Neural crest cell (in vitro differentiated cells): ENCODE data around the gene BPI. TPM values are rescaled to one million over a fixed set of nuclear protein-coding genes. Genes with fewer than 3 reads are reported as not detected.

Experiments
- DNase-seq: peaks from one replicate; pipeline ENCODE4 v3.0.0; 2021; ENCODE audit warnings: low read depth, mixed read lengths, low spot score
- H3K27ac Mint-ChIP-seq: one replicate; pipeline ENCODE4 v1.8.0; 2021; ENCODE audit warnings: mild to moderate bottlenecking, mixed read lengths; ENCODE audit not compliant: unreplicated experiment
- H3K27me3 Mint-ChIP-seq: 2 replicates; pipeline ENCODE4 v1.8.0; 2021; ENCODE audit warnings: low read depth, mild to moderate bottlenecking, mixed read lengths
- H3K36me3 Mint-ChIP-seq: 2 replicates; pipeline ENCODE4 v1.8.0; 2021; ENCODE audit warnings: low read depth, mild to moderate bottlenecking, mixed read lengths
- H3K4me1 Mint-ChIP-seq: 2 replicates; pipeline ENCODE4 v1.8.0; 2021; ENCODE audit warnings: mixed read lengths
- H3K4me3 Mint-ChIP-seq: one replicate; pipeline ENCODE4 v1.8.0; 2021; ENCODE audit warnings: mild to moderate bottlenecking, mixed read lengths
- H3K9me3 Mint-ChIP-seq: 2 replicates; pipeline ENCODE4 v1.8.0; 2021; ENCODE audit warnings: mixed read lengths
- total RNA-seq: library from RNA; stranded (reverse); gene quantifications from 2 replicates; pipeline ENCODE4 v1.2.1, GENCODE V29; 2021
- TF ChIP-seq, protein P1 (sequence below): fragments of 200-600 bp; sonication (generic); conservative IDR thresholded peaks from 2 replicates; pipeline ENCODE4 v1.5.0; 2021; ENCODE audit warnings: antibody characterized with exemption, mild to moderate bottlenecking

BPI gene
- total RNA-seq, 1 donor from 2014 or later, result not detected

DNA sequence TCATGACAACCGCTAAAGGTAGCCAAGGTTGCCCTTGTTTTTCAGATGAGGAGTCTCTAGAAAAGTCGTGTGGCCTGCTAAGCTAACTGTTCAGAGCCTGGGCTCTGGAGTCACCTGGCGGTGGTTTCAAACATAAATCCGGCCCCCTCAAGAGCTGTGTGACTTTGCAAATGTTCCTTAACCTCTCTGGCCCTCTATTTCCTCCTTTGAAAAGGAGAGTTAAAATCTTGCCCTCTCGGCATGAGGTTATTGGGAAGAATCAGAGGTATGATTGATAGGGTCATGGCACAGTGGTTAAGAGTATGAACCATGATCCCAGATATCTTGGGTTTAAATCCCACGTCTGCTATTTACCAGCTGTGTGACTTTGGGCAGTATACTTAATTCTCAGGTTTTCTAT is 36.7 kb downstream of the BPI start:
- Mint-ChIP-seq H3K4me1 (peaks cover 29% of the 10 kb centered on the region), H3K9me3 (peaks cover 6% of the 10 kb centered on the region), H3K4me3 (no peak overlapping the region), H3K36me3 (no peaks in the 10 kb centered on the region), H3K27me3 (no peaks in the 10 kb centered on the region), H3K27ac (no peak overlapping the region)
- TF ChIP-seq, protein P1, sequence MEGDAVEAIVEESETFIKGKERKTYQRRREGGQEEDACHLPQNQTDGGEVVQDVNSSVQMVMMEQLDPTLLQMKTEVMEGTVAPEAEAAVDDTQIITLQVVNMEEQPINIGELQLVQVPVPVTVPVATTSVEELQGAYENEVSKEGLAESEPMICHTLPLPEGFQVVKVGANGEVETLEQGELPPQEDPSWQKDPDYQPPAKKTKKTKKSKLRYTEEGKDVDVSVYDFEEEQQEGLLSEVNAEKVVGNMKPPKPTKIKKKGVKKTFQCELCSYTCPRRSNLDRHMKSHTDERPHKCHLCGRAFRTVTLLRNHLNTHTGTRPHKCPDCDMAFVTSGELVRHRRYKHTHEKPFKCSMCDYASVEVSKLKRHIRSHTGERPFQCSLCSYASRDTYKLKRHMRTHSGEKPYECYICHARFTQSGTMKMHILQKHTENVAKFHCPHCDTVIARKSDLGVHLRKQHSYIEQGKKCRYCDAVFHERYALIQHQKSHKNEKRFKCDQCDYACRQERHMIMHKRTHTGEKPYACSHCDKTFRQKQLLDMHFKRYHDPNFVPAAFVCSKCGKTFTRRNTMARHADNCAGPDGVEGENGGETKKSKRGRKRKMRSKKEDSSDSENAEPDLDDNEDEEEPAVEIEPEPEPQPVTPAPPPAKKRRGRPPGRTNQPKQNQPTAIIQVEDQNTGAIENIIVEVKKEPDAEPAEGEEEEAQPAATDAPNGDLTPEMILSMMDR, result no peak
- DNase-seq, result no peak

DNA sequence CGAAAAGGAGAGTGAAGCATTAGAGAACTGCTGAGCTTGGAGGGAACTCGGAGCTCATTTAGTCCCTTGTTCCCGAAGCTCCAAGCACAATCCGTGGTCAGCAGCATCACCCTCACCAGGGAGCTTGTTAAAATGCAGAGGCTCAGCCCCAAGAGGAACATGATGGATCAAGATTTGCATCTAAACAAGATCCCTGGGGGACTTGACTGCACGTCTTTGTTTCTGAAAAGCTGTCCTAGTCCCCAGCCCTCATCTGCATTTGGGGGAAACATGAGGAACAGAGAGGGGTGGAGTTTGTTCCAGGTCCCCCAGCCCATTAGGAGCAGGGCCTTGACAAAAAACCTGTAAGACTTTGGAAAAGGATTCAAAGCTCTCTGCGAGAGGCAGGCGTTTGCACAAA is 38.3 kb downstream of the BPI start:
- Mint-ChIP-seq H3K4me1 (peaks cover 21% of the 10 kb centered on the region), H3K4me3 (no peak overlapping the region), H3K27me3 (no peaks in the 10 kb centered on the region), H3K27ac (peak overlapping the region; percentile 0), H3K36me3 (no peaks in the 10 kb centered on the region), H3K9me3 (peaks cover 6% of the 10 kb centered on the region)
- no peak for DNase-seq
- TF ChIP-seq, protein P1, result no peak

DNA sequence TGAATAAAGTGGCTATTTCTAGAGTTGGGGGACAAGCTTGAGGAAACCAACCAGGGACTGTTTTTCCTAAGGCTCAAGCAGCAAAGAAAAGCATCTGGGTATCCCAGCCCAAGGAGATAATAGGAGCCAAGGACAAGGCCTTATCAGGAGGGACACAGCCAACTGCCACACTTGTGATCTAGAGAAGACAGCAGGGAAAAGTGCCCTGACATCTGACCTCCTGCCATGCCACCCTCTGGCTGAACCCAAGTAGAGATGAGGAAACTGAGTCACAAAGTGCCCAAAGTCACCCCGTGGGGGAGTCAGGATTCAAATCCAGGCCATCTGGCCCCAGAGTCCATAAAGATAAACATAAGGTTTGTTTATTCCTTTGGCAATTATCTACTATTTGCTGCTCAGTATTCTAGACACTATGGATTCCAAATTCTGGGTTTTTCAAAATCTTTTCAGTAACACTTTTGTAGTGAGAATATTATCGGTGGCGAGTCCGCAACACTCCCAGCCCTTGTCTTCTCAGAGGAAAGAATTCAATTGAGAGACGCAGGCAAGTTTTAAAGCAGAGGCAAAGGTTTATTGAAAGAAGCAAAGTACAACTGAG is 38.9 kb downstream of the BPI start:
- H3K27me3 Mint-ChIP-seq, result no peaks in the 10 kb centered on the region
- H3K4me3 Mint-ChIP-seq, result no peak overlapping the region
- DNase-seq, result no peak
- peak overlapping the region; percentile 29 for H3K27ac Mint-ChIP-seq
- H3K9me3 Mint-ChIP-seq, result peaks cover 4% of the 10 kb centered on the region
- H3K4me1 Mint-ChIP-seq, result peaks cover 21% of the 10 kb centered on the region
- no peaks in the 10 kb centered on the region for H3K36me3 Mint-ChIP-seq
- TF ChIP-seq, protein P1, result no peak

DNA sequence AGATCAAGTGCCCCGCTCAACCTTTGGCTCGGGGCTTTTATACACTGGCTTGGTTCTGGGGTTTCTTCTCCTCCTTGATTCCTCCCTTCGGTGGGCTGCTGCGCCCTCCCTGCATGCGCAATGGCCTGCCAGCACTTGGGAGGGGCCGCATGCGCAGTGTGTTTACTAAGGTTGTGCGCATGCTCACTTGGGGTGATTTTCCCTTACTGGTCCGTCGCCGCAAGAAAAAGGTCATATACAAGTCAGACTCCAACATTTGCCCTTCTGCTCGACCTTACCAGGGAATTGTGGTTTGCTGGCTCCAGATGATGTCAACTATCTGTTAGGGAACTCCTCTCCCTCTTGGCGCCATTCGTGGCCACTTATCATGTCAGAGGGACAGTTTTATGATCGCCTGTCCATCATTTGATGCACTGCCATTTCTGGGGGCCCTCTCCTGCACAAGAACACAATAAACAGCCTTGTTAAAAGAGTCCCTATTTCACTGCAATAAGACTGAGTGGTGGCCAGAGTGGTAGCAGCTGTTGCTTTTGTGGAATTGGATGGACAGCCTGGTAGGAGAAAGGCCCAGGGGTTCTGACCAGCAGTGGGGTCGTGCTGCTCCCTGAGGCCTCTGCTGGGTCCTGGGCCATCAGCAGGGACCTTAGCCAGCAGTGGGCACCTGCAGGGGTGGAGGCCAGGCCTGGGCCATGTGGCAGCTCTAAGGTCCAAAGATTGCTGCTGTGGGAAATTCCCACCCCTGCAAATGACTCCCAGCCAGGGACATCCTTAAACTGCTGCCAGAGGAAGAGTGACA is 39.6 kb downstream of the BPI start:
- Mint-ChIP-seq H3K4me3 (no peak overlapping the region), H3K27ac (peak overlapping the region; percentile 93), H3K9me3 (no peaks in the 10 kb centered on the region), H3K36me3 (no peaks in the 10 kb centered on the region), H3K27me3 (no peaks in the 10 kb centered on the region), H3K4me1 (peaks cover 21% of the 10 kb centered on the region)
- TF ChIP-seq, protein P1, result no peak
- no peak for DNase-seq

DNA sequence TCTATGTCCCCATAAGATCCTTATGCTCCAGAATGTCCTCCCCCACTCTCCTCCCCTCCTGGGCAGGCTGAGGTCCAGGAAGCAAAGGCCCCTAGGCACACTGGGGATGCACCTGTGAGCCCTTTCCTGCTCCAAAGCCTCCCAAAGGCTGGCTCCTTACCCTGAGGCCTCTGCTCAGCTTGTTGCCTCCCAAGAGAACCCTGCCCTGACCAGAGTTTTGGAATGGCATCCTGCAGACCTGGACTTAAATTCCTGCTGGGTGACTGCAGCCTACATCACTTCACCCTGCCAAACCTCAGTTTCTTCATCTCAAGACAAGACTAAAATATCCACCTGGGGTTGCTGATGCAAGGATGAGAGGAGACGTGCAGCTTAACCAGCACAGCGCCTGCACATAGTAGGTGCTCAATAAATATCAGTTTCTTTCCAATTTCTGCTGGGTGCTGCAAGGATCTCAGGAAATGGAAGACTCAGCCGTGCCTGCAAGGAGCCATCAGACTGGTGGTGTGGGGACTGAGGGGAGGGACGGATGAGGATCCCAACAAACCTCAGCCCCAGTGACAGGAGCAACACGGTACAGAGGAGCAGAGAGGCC is 40.2 kb downstream of the BPI start:
- no peak overlapping the region for H3K4me3 Mint-ChIP-seq
- peaks cover 21% of the 10 kb centered on the region for H3K4me1 Mint-ChIP-seq
- no peaks in the 10 kb centered on the region for H3K9me3 Mint-ChIP-seq
- no peaks in the 10 kb centered on the region for H3K27me3 Mint-ChIP-seq
- TF ChIP-seq, protein P1, result no peak
- H3K27ac Mint-ChIP-seq, result no peak overlapping the region
- H3K36me3 Mint-ChIP-seq, result no peaks in the 10 kb centered on the region
- DNase-seq, result no peak
